B cell (primary cell): ENCODE results near the gene GGCT. TPM values are rescaled to one million over a fixed set of nuclear protein-coding genes. Genes with fewer than 3 reads are reported as not detected.

Source experiments
- ATAC-seq: fragments of 200-7000 bp; cut with Tn5 transposase; one replicate; pipeline ENCODE4 v1.10.0; 2021; ENCODE audit warnings: low read depth, mild to moderate bottlenecking, moderate number of reproducible peaks, moderate library complexity
- CTCF ChIA-PET: fragments of 350-600 bp; sonication (Branson Sonifier 250); formaldehyde crosslinking; loops from one replicate; lab custom pipeline; 2021; ENCODE audit warnings: antibody characterized with exemption, inconsistent platforms; lab: Charles Lee
- POLR2A ChIA-PET: fragments of 350-600 bp; sonication (Branson Sonifier 250); formaldehyde crosslinking; loops from one replicate; lab custom pipeline; 2021; ENCODE audit warnings: antibody characterized with exemption; lab: Charles Lee
- DNase-seq: peaks from one replicate; pipeline ENCODE4 v3.0.0; 2013
- H2AFZ ChIP-seq: 2 replicates; pipeline ENCODE4 v1.6.1; 2012; ENCODE audit warnings: mild to moderate bottlenecking, low read depth, low read length; ENCODE audit not compliant: insufficient read depth, poor library complexity, severe bottlenecking
- H3K27ac ChIP-seq, 2 donors: 1 replicate in 1 of 2; 2 replicates in 1 of 2; pipeline ENCODE4 v1.5.1; 2012 to 2013; ENCODE audit warnings: low read length in 2 of 2, mild to moderate bottlenecking in 2 of 2, moderate library complexity in 1 of 2
- H3K27me3 ChIP-seq, 4 experiments: fragments of 200-600 bp in 1 of 4; sonication (generic) in 1 of 4; replicated peaks in 1 of 4; 1 replicate in 2 of 4; 2 replicates in 2 of 4; pipeline versions ENCODE4 v1.6.1 to v1.7.0; 2013 to 2016; ENCODE audit warnings: low read length in 3 of 4, mild to moderate bottlenecking in 2 of 4, mixed read lengths in 1 of 4, moderate library complexity in 1 of 4; ENCODE audit not compliant: insufficient read depth in 4 of 4, control insufficient read depth in 3 of 4; ENCODE audit errors: control extremely low read depth in 1 of 4
- H3K36me3 ChIP-seq, 2 experiments: replicated peaks in 1 of 2; 1 replicate in 1 of 2; 2 replicates in 1 of 2; pipeline versions ENCODE4 v1.6.1 to v1.7.1; 2013; ENCODE audit warnings: low read length in 1 of 2; ENCODE audit not compliant: insufficient read depth in 2 of 2, control insufficient read depth in 1 of 2; ENCODE audit errors: control extremely low read depth in 1 of 2, extremely low read depth in 1 of 2
- H3K4me1 ChIP-seq, 2 donors: fragments of 200-600 bp in 1 of 2; sonication (generic) in 1 of 2; 1 replicate in 1 of 2; 2 replicates in 1 of 2; pipeline versions ENCODE4 v1.5.1 to v1.6.1; 2013 to 2017; ENCODE audit warnings: low read length in 2 of 2; ENCODE audit not compliant: control insufficient read depth in 2 of 2, insufficient read depth in 2 of 2
- H3K4me2 ChIP-seq: replicated peaks from 2 replicates; pipeline ENCODE3; 2012; ENCODE audit warnings: mild to moderate bottlenecking, low read depth, low read length; ENCODE audit not compliant: poor library complexity, severe bottlenecking
- H3K4me3 ChIP-seq, 5 experiments: fragments of 200-600 bp in 1 of 5; sonication (generic) in 1 of 5; 1 replicate in 3 of 5; 2 replicates in 2 of 5; pipeline versions ENCODE4 v1.5.1 to v1.7.0; 2011 to 2016; ENCODE audit warnings: low read length in 4 of 5, mild to moderate bottlenecking in 4 of 5, low read depth in 2 of 5, control low read depth in 1 of 5, moderate library complexity in 1 of 5; ENCODE audit not compliant: insufficient read depth in 1 of 5; ENCODE audit errors: control extremely low read depth in 1 of 5, extremely low read depth in 1 of 5
- H3K79me2 ChIP-seq: fragments of 200-600 bp; sonication (generic); one replicate; pipeline ENCODE4 v1.6.0; 2016; ENCODE audit warnings: low read length; ENCODE audit not compliant: control insufficient read depth, insufficient read depth
- H3K9ac ChIP-seq: fragments of 200-600 bp; sonication (generic); 2 replicates; pipeline ENCODE4 v1.6.1; 2017; ENCODE audit warnings: mild to moderate bottlenecking, low read length, moderate library complexity
- H3K9me3 ChIP-seq, 3 donors: one replicate each; pipeline versions ENCODE4 v1.6.1 to v1.7.1; 2013; ENCODE audit warnings: low read length in 2 of 3; ENCODE audit not compliant: control insufficient read depth in 2 of 3, insufficient read depth in 1 of 3; ENCODE audit errors: control extremely low read depth in 1 of 3
- H4K20me1 ChIP-seq: 2 replicates; pipeline ENCODE4 v1.6.0; 2012; ENCODE audit warnings: mild to moderate bottlenecking, low read length; ENCODE audit not compliant: insufficient read depth, control insufficient read depth, poor library complexity, severe bottlenecking
- H3K27ac Mint-ChIP-seq: one replicate; pipeline ENCODE4 v1.8.0; 2021; ENCODE audit warnings: mixed read lengths
- H3K27me3 Mint-ChIP-seq: one replicate; pipeline ENCODE4 v1.8.0; 2021; ENCODE audit warnings: mixed read lengths
- H3K4me1 Mint-ChIP-seq: one replicate; pipeline ENCODE4 v1.8.0; 2021; ENCODE audit warnings: mixed read lengths
- H3K4me3 Mint-ChIP-seq: one replicate; pipeline ENCODE4 v1.8.0; 2021; ENCODE audit warnings: mixed read lengths
- H3K9me3 Mint-ChIP-seq: one replicate; pipeline ENCODE4 v1.8.0; 2022; ENCODE audit warnings: mixed read lengths; ENCODE audit not compliant: insufficient read depth
- EZH2 ChIP-seq: IDR thresholded peaks from 2 replicates; pipeline ENCODE4 v1.6.1; 2012; ENCODE audit warnings: borderline replicate concordance, low read depth, mild to moderate bottlenecking, moderate library complexity, low read length; ENCODE audit not compliant: insufficient read depth, poor library complexity, severe bottlenecking
- WGBS: methylation state at CpG from one replicate; pipeline ENCODE4 v1.1.5; 2013; ENCODE audit warnings: missing lambda C conversion rate; ENCODE audit not compliant: insufficient coverage; 5-methylcytosine and 5-hydroxymethylcytosine counted together
- intact Hi-C: fragments of 100-400 bp; cut with micrococcal nuclease; formaldehyde crosslinking; loops from one replicate; pipeline ENCODE4 v1.10.0; 2022
- polyA plus RNA-seq: library from polyadenylated mRNA; depleted of rRNA; stranded (reverse); fragments of >200 nt; gene quantifications from 2 replicates; pipeline ENCODE4 v1.2.3, GENCODE V29; 2012
- total RNA-seq, 2 donors: library from RNA; stranded (reverse); fragments of 120-200 nt in 1 of 2; gene quantifications; 1 replicate in 1 of 2; 2 replicates in 1 of 2; pipeline versions ENCODE4 v1.2.3 to v1.2.4, GENCODE V29; 2013 to 2022
- TF ChIP-seq, protein P1 (sequence below): fragments of 200-600 bp; IDR thresholded peaks from one replicate; pipeline ENCODE4 v1.8.0; 2022; ENCODE audit warnings: antibody characterized with exemption, mild to moderate bottlenecking

The GGCT gene
- total and polyA plus RNA-seq, 2 donors (not counting 1 experiment from before 2014, with no cell fraction given): 8.1 to 12.5 TPM

DNA sequence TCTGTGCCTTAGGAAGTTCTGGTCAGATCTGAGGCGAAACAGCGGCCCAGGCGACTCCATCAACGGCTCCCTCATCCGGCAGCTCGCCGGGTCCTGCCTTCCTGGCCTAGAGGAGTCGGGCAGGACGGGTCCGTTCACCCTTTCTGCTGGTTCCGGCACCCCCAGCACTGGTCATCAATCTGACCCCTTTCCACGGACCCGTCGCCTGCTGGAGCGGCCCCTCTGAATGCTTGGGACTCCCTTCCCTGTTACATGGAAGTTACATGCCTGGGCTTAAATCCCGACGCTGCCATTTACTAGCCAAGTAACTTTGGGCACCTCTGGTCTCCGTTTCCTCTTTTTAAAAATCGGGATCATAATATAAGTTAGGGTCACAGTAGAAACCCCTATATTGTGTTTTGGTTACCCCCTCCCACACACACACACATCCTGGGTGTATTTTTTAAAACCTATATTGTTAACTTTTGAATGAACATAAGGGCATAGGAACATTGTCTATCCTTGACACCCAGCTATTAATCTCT lies 607 bp upstream of the GGCT start:
- Mint-ChIP-seq H3K27ac (peak overlapping the region; percentile 92), H3K4me1 (peaks cover 33% of the 10 kb centered on the region), H3K27me3 (no peaks in the 10 kb centered on the region), H3K4me3 (peak overlapping the region; percentile 93), H3K9me3 (no peaks in the 10 kb centered on the region)
- ChIA-PET POLR2A (interaction anchor here (0.6 to 0.7 kb wide), 2 partner anchors 27 to 257 kb away, joined by 3 to 4 read pairs; no protein-coding TSS in a partner anchor), CTCF (interaction anchor here (0.9 kb wide), 1 partner anchor 94 kb away, joined by 3 read pairs; no protein-coding TSS in a partner anchor)
- Histone ChIP-seq H3K27ac (peak overlapping the region; percentile 34 to 71), H3K27me3 (no peaks in the 10 kb centered on the region), H2AFZ (peak overlapping the region; percentile 95), H3K4me3 (peak overlapping the region; percentile 75 to 99 (median 84)), H3K9me3 (peaks cover 0 to 3% (median 0%) of the 10 kb centered on the region in 3 donors), H3K4me2 (peak overlapping the region; percentile 76), H4K20me1 (no peaks in the 10 kb centered on the region), H3K4me1 (peaks cover 18 to 20% of the 10 kb centered on the region in 2 donors), H3K79me2 (peaks cover 33% of the 10 kb centered on the region), H3K36me3 (no peaks in the 10 kb centered on the region), H3K9ac (peak overlapping the region; percentile 86)
- DNase-seq (no peak), ATAC-seq (no peak)
- intact Hi-C loops: loop anchor here (1.0 to 10.0 kb wide), 4 partner anchors 43 to 477 kb away; partner anchors contain the start of genes GARS1, MTURN and PLEKHA8
- 4% methylated on average over 15 of the region's 19 CpGs for WGBS
- no peak for TF ChIP-seq EZH2
- TF ChIP-seq, protein P1, sequence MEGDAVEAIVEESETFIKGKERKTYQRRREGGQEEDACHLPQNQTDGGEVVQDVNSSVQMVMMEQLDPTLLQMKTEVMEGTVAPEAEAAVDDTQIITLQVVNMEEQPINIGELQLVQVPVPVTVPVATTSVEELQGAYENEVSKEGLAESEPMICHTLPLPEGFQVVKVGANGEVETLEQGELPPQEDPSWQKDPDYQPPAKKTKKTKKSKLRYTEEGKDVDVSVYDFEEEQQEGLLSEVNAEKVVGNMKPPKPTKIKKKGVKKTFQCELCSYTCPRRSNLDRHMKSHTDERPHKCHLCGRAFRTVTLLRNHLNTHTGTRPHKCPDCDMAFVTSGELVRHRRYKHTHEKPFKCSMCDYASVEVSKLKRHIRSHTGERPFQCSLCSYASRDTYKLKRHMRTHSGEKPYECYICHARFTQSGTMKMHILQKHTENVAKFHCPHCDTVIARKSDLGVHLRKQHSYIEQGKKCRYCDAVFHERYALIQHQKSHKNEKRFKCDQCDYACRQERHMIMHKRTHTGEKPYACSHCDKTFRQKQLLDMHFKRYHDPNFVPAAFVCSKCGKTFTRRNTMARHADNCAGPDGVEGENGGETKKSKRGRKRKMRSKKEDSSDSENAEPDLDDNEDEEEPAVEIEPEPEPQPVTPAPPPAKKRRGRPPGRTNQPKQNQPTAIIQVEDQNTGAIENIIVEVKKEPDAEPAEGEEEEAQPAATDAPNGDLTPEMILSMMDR: no peak
